PC-3 (cell line): ENCODE data around the gene ATP12A. TPM values are rescaled to one million over a fixed set of nuclear protein-coding genes. Genes with fewer than 3 reads are reported as not detected.

Experiments
- ATAC-seq: fragments of 200-7000 bp; cut with Tn5 transposase; 2 replicates; pipeline ENCODE4 v1.9.1; 2020; ENCODE audit warnings: mild to moderate bottlenecking, moderate library complexity
- BruUV-seq: library from RNA; stranded (reverse); fragments of 400-500 nt; replicated peaks from 2 replicates; lab custom pipeline; 2021; lab: Mats Ljungman, UMichigan
- CTCF ChIA-PET: fragments of 300-600 bp; sonication (Branson Sonifier 250); formaldehyde crosslinking; loops from one replicate; lab custom pipeline; 2022; ENCODE audit warnings: antibody characterized with exemption; lab: Charles Lee
- POLR2A ChIA-PET: fragments of 300-600 bp; sonication (Branson Sonifier 250); formaldehyde crosslinking; loops from one replicate; lab custom pipeline; 2022; ENCODE audit warnings: antibody characterized with exemption; ENCODE audit not compliant: unreplicated experiment; lab: Charles Lee
- DNase-seq: peaks from one replicate; pipeline ENCODE4 v3.0.0-alpha.2; 2015
- H2AFZ ChIP-seq: fragments of 300-600 bp; sonication (generic); 2 replicates; pipeline ENCODE4 v1.6.0; 2016; ENCODE audit warnings: antibody characterized with exemption, low read length
- H3F3A ChIP-seq: fragments of 300-600 bp; sonication (generic); one replicate; pipeline ENCODE4 v1.6.0; 2017; ENCODE audit warnings: antibody characterized with exemption, low read length, control low read depth, mild to moderate bottlenecking; ENCODE audit not compliant: unreplicated experiment
- H3K27ac ChIP-seq: fragments of 300-600 bp; sonication (generic); 2 replicates; pipeline ENCODE4 v1.5.1; 2016; ENCODE audit warnings: mild to moderate bottlenecking, low read length
- H3K27me3 ChIP-seq: fragments of 300-600 bp; sonication (generic); 2 replicates; pipeline ENCODE4 v1.6.1; 2016; ENCODE audit warnings: low read length, mixed read lengths
- H3K36me3 ChIP-seq: fragments of 300-600 bp; sonication (generic); 2 replicates; pipeline ENCODE4 v1.6.1; 2016; ENCODE audit warnings: low read depth, mixed run types, low read length, mixed read lengths
- H3K4me1 ChIP-seq: fragments of 300-600 bp; sonication (generic); 2 replicates; pipeline ENCODE4 v1.5.1; 2016; ENCODE audit warnings: low read length; ENCODE audit not compliant: insufficient read depth
- H3K4me2 ChIP-seq: fragments of 300-600 bp; sonication (generic); 2 replicates; pipeline ENCODE4 v1.6.0; 2016; ENCODE audit warnings: low read length
- H3K4me3 ChIP-seq: fragments of 300-600 bp; sonication (generic); 2 replicates; pipeline ENCODE4 v1.5.1; 2016; ENCODE audit warnings: mild to moderate bottlenecking, low read length, mixed read lengths
- H3K79me2 ChIP-seq: fragments of 300-600 bp; sonication (generic); 2 replicates; pipeline ENCODE4 v1.6.1; 2017; ENCODE audit warnings: low read length, mixed read lengths
- H3K9ac ChIP-seq: fragments of 300-600 bp; sonication (generic); 2 replicates; pipeline ENCODE4 v1.6.0; 2016; ENCODE audit warnings: mild to moderate bottlenecking, low read length
- H3K9me2 ChIP-seq: fragments of 300-600 bp; sonication (generic); replicated peaks from 2 replicates; pipeline ENCODE4 v1.6.1; 2016; ENCODE audit warnings: mixed run types, low read length, mixed read lengths
- H3K9me3 ChIP-seq: fragments of 300-600 bp; sonication (generic); 2 replicates; pipeline ENCODE4 v1.6.1; 2016; ENCODE audit warnings: low read length, mixed read lengths
- H4K20me1 ChIP-seq: fragments of 300-600 bp; sonication (generic); 2 replicates; pipeline ENCODE4 v1.6.1; 2016; ENCODE audit warnings: low read length, mixed read lengths
- CTCF ChIP-seq: fragments of 300-600 bp; sonication (generic); conservative IDR thresholded peaks from 2 replicates; pipeline ENCODE4 v1.5.1; 2017; ENCODE audit warnings: antibody characterized with exemption, low read depth, mild to moderate bottlenecking, low read length
- EZH2 ChIP-seq: fragments of 300-600 bp; sonication (generic); IDR thresholded peaks from one replicate; pipeline ENCODE4 v1.6.1; 2017; ENCODE audit warnings: antibody characterized with exemption, mild to moderate bottlenecking, low read length; ENCODE audit not compliant: unreplicated experiment
- EZH2phosphoT487 ChIP-seq: fragments of 300-600 bp; sonication (generic); IDR thresholded peaks from 2 replicates; pipeline ENCODE4 v1.6.1; 2018; ENCODE audit warnings: mild to moderate bottlenecking, antibody characterized with exemption, low read length, borderline replicate concordance
- intact Hi-C: fragments of 100-400 bp; cut with micrococcal nuclease; formaldehyde crosslinking; loops from 2 replicates; pipeline ENCODE4 v1.9.0; 2023
- total RNA-seq: library from RNA; depleted of rRNA; stranded (reverse); fragments of >200 nt; gene quantifications from 2 replicates; pipeline ENCODE4 v1.2.3, GENCODE V29; 2014

Gene ATP12A
- total RNA-seq, 1 experiment from 2014 or later, result 0.11 TPM

DNA sequence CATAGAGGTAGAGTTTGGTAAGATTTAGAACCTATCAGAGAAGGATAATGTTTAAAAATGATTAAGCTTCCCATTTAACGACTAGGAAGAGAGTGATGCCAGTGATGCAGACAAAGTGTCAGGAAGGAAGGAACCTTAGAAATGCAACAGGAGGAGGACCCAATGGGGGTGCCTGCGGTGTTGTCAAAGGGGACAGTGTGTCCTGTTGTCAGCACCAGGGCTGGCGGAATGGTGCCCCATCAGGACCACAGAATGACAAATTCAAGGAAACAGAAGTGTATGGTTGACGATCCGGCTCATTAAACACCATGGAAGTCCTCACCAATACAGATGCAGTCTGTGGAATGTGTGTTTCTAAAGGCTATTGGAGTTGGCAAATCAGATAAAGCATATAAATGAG, 19.3 kb downstream of the ATP12A start:
- H3K27me3 ChIP-seq, result peaks cover 56% of the 10 kb centered on the region
- H3K9me2 ChIP-seq, result no peaks in the 10 kb centered on the region
- no peak overlapping the region for H3K4me2 ChIP-seq
- no TSS peak for BruUV-seq
- H3F3A ChIP-seq, result no peaks in the 10 kb centered on the region
- H3K79me2 ChIP-seq, result no peaks in the 10 kb centered on the region
- H3K4me1 ChIP-seq, result no peaks in the 10 kb centered on the region
- intact Hi-C loops, result loop anchor here (10.0 kb wide), 1 partner anchor 295 kb away; no protein-coding TSS in a partner anchor
- no peaks in the 10 kb centered on the region for H4K20me1 ChIP-seq
- no peak overlapping the region for H2AFZ ChIP-seq
- DNase-seq (no peak), ATAC-seq (no peak)
- CTCF ChIA-PET, result no interaction called here
- POLR2A ChIA-PET, result no interaction called here
- no peaks in the 10 kb centered on the region for H3K36me3 ChIP-seq
- no peak overlapping the region for H3K9ac ChIP-seq
- H3K9me3 ChIP-seq, result no peaks in the 10 kb centered on the region
- TF ChIP-seq CTCF, result no peak
- no peak for TF ChIP-seq EZH2
- no peak for TF ChIP-seq EZH2phosphoT487
- H3K27ac ChIP-seq, result no peak overlapping the region
- no peak overlapping the region for H3K4me3 ChIP-seq

DNA sequence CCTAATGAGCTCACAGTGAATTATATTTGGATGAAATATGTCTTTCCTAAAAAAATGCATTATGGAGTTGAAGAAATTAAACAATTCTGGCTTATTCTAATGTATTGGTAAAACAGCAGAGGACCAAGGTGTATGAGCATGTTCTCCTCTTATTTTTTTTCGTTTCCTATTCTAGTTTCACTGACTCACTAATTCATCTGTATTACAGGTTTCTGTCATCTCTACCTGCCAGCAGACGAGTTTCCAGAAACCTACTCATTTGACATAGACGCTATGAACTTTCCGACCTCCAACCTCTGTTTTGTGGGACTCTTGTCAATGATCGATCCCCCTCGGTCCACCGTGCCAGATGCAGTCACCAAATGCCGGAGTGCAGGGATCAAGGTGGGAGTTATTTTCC, 20.3 kb downstream of the ATP12A start:
- BruUV-seq, result no TSS peak
- Histone ChIP-seq H3K9me2 (no peaks in the 10 kb centered on the region), H3K9me3 (no peaks in the 10 kb centered on the region), H3K9ac (no peak overlapping the region), H3K4me3 (no peak overlapping the region), H3K79me2 (no peaks in the 10 kb centered on the region), H2AFZ (no peak overlapping the region), H3K4me1 (no peaks in the 10 kb centered on the region), H3K27ac (no peak overlapping the region), H3K4me2 (no peak overlapping the region), H4K20me1 (no peaks in the 10 kb centered on the region), H3F3A (no peaks in the 10 kb centered on the region), H3K36me3 (no peaks in the 10 kb centered on the region), H3K27me3 (peaks cover 56% of the 10 kb centered on the region)
- no peak for TF ChIP-seq CTCF
- TF ChIP-seq EZH2, result no peak
- TF ChIP-seq EZH2phosphoT487, result no peak
- ATAC-seq (no peak), DNase-seq (no peak)
- POLR2A ChIA-PET, result no interaction called here
- CTCF ChIA-PET, result no interaction called here
- intact Hi-C loops, result no loop called here

DNA sequence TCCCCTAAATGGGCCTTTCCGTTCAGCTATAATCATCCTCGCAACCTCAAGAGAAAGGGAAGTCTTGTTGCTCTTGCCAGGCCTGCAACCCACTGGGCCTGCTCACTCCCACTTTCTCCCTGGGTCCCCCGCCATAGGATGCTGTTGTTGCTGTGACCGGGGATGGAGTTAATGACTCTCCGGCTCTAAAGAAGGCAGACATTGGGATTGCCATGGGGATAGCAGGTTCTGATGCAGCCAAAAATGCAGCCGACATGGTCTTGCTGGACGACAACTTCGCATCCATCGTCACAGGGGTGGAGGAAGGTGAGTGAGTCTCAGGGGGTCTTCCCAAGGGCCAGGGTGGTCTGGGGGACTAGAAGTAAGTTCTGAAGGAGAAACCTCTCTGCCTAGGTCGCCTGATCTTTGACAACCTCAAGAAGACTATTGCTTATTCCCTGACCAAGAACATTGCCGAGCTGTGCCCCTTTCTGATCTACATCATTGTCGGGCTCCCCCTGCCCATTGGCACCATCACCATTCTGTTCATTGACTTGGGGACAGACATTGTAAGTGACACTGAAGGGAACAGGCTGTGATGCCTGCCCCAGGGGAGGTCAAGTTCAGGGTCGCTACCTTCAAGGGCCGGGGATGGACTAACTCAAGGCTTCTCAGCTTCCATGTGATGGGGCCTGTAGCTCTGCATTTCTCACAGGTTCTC, 26.8 kb downstream of the ATP12A start:
- H3K9me3 ChIP-seq, result no peaks in the 10 kb centered on the region
- no peak for ATAC-seq
- DNase-seq, result no peak
- no peak overlapping the region for H3K4me2 ChIP-seq
- H3K79me2 ChIP-seq, result no peaks in the 10 kb centered on the region
- no peaks in the 10 kb centered on the region for H3K4me1 ChIP-seq
- intact Hi-C loops, result no loop called here
- H3K27ac ChIP-seq, result no peak overlapping the region
- no TSS peak for BruUV-seq
- peaks cover 36% of the 10 kb centered on the region for H3K27me3 ChIP-seq
- H4K20me1 ChIP-seq, result no peaks in the 10 kb centered on the region
- H3K9ac ChIP-seq, result no peak overlapping the region
- H3K36me3 ChIP-seq, result no peaks in the 10 kb centered on the region
- TF ChIP-seq EZH2phosphoT487, result no peak
- TF ChIP-seq CTCF, result no peak
- no peak for TF ChIP-seq EZH2
- ChIA-PET CTCF (no interaction called here), POLR2A (no interaction called here)
- H3F3A ChIP-seq, result no peaks in the 10 kb centered on the region
- no peak overlapping the region for H2AFZ ChIP-seq
- no peaks in the 10 kb centered on the region for H3K9me2 ChIP-seq
- H3K4me3 ChIP-seq, result no peak overlapping the region
